Activated T-cell treated with anti-CD3 and anti-CD28 coated beads, Interleukin-2, amount 50 U/mL, for 24 hours (primary cell): ENCODE data around the gene PSMB2.

ENCODE experiments used
- DNase-seq: peaks from one replicate; pipeline ENCODE4 v3.0.0-alpha.2; 2020
- H3K27ac Mint-ChIP-seq: 2 replicates; pipeline ENCODE4 v1.8.0; 2020; ENCODE audit warnings: mild to moderate bottlenecking, mixed read lengths
- H3K27me3 Mint-ChIP-seq: 2 replicates; pipeline ENCODE4 v1.8.0; 2020; ENCODE audit warnings: mixed read lengths
- H3K36me3 Mint-ChIP-seq: 2 replicates; pipeline ENCODE4 v1.8.0; 2020; ENCODE audit warnings: low read depth, mixed read lengths
- H3K4me1 Mint-ChIP-seq: 2 replicates; pipeline ENCODE4 v1.8.0; 2020; ENCODE audit warnings: low read depth, mixed read lengths
- H3K4me3 Mint-ChIP-seq: 2 replicates; pipeline ENCODE4 v1.8.0; 2020; ENCODE audit warnings: mild to moderate bottlenecking, moderate library complexity, mixed read lengths
- H3K9me3 Mint-ChIP-seq: 2 replicates; pipeline ENCODE4 v1.8.0; 2020; ENCODE audit warnings: mixed read lengths

The PSMB2 gene

DNA sequence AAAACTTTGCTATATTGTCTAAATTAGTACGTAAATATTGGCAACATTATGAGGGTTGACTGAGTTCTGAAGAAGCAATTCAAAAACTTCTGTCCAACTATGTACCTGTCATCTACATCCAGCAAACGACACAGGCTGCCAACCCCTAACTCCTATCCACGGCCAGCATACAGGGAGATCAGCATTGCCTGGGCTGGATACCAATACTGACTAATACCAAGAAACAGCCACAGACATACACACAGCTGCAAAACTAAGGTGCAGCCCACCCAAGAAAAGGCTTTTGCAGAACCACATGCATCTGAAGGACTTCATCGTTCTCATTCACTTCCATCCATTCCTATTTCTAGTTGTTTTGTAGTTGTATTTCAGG lies 86.1 kb downstream of the PSMB2 start:
- peak overlapping the region; percentile 96 for H3K4me3 Mint-ChIP-seq
- no peaks in the 10 kb centered on the region for H3K27me3 Mint-ChIP-seq
- H3K36me3 Mint-ChIP-seq: peaks cover 64% of the 10 kb centered on the region
- no peak for DNase-seq
- H3K9me3 Mint-ChIP-seq: no peaks in the 10 kb centered on the region
- H3K27ac Mint-ChIP-seq: peak overlapping the region; percentile 98
- peaks cover 56% of the 10 kb centered on the region for H3K4me1 Mint-ChIP-seq

DNA sequence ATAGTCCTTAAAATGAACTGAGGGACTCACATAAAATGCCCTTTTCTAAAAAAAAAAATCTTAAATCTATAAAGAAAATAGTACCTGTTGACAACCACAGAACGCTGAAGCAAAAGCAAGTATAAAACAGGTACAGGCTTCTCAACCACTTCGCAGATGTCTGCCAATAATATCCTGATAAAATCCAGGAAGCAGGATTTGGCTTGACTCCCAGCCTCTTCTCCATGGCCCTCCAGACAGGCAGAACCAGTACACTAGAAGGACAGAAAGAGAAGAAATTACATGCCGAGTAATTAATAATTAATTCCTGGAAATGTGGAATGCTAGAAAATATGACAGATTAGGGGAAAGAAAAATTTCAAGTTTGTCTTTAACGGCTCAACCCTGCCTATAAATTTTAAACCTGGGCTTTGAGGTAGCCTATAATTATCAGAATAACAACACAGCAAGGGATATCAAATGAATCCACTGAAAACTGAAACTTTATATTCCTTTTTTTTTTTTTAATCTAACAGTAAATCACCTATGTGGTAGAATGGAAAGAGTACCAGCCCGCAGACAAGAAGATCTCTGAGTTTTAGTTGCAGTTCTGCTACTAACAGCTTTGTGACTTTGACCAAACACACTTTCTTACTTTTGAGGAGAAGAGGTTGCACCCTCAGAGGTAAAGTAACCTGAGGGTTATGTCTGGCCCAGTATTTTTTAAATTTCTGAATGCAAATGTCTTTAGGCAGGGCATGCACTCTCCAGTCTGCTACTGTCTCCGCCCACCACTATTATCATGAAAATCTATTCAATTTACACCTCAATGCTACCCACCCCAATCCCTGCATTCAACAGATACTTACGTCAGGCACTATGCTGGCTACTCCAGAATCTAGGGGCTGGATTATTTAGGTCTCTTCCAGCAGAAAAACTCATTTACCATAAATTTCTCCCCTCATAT lies 86.8 kb downstream of the PSMB2 start:
- Mint-ChIP-seq H3K9me3 (no peaks in the 10 kb centered on the region), H3K36me3 (peaks cover 65% of the 10 kb centered on the region), H3K27me3 (no peaks in the 10 kb centered on the region), H3K27ac (peak overlapping the region; percentile 98), H3K4me3 (no peak overlapping the region), H3K4me1 (peaks cover 57% of the 10 kb centered on the region)
- DNase-seq: no peak

DNA sequence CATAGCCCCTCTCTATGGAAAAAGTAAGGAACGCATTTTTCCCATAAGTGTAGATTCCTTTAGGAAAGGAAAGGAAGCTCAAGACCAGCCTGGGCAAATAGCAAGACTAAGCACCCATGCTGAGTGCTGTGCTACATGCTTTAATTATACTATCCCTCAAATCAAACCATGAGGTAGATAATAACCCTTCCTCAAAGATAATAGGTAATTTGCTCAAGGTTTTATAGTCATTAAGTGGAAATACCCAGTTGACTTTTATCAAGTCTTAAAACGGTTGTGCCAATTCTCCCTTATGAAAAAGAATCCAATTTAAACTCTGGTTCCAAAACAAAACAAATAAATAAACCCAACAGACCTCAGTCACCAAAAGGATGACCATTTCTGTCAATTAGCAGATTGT lies 87.5 kb downstream of the PSMB2 start:
- DNase-seq: no peak
- Mint-ChIP-seq H3K36me3 (peaks cover 68% of the 10 kb centered on the region), H3K27me3 (no peaks in the 10 kb centered on the region), H3K9me3 (no peaks in the 10 kb centered on the region), H3K27ac (no peak overlapping the region), H3K4me3 (no peak overlapping the region), H3K4me1 (peaks cover 55% of the 10 kb centered on the region)
